NCI-H1092 (cell line): ENCODE data around the gene DNAI2.

ENCODE experiments used
- DNase-seq: peaks from one replicate; lab custom pipeline; 2025; lab: John Stamatoyannopoulos, UW

Gene DNAI2

DNA sequence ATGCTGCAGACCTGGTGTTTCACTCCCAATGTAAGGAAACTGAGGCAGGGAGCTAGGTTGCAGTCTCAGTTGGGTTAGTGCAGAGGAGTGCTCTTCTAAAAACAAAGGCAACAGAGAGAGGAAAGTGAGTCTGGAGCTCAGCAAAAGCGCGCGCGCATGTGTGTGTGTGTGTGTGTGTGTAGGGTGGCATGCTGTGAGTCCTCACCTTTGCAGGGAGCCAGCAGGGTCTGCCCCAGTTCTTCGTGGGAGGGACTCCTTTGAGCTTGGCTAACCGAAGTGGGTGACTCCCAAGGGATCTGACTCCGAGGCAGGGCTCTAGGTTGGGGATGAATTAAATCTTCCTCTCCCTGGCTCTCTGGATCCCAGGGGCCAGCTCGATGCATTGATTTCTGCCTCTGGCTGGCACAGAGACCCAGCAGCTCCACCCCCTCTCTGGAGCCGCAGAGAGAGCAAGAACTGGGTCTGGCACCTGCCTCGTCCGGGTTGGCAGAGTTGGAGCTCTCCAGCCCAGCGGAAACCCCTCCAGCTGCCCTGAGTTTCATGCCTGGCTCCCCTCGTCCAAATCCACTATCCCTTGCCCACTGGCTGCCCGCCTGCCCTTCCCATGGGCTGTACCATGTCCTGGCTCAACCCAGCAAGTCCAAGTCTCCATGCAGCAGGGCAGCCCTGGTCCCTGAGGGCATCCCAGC, 88.9 kb downstream of the DNAI2 start:
- peak; percentile 91 for DNase-seq
